Right ventricle myocardium superior (tissue), 1 donor: ENCODE data around the gene ZG16B. TPM values are rescaled to one million over a fixed set of nuclear protein-coding genes. Genes with fewer than 3 reads are reported as not detected.

ENCODE experiments used
- ATAC-seq: fragments of 200-7000 bp; cut with Tn5 transposase; one replicate; pipeline ENCODE4 v1.9.1; 2020; ENCODE audit warnings: mild to moderate bottlenecking; ENCODE audit not compliant: poor library complexity
- DNase-seq: peaks from one replicate; pipeline ENCODE4 v3.0.0-alpha.2; 2020
- intact Hi-C: fragments of 100-400 bp; cut with DNase I; formaldehyde crosslinking; loops from one replicate; pipeline ENCODE4 v1.11.2; 2022
- long read RNA-seq: library from polyadenylated mRNA; unstranded; transcript quantifications from one replicate; pipeline ENCODE4 v2.0.0, GENCODE V29; 2021
- total RNA-seq: library from RNA; stranded (reverse); fragmentation: NEBNext Ultra II Directional; extraction: Animal tissue kit (Norgen Biotek cat#: 25700); gene quantifications from one replicate; pipeline ENCODE4 v1.2.1, GENCODE V29; 2021
- donor health status: DM: no; HTN: yes; CAD: no; lungs with severe emphysema.

Gene ZG16B, protein sequence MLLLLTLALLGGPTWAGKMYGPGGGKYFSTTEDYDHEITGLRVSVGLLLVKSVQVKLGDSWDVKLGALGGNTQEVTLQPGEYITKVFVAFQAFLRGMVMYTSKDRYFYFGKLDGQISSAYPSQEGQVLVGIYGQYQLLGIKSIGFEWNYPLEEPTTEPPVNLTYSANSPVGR
- total RNA-seq: not detected
- long read RNA-seq: 0 reads

DNA sequence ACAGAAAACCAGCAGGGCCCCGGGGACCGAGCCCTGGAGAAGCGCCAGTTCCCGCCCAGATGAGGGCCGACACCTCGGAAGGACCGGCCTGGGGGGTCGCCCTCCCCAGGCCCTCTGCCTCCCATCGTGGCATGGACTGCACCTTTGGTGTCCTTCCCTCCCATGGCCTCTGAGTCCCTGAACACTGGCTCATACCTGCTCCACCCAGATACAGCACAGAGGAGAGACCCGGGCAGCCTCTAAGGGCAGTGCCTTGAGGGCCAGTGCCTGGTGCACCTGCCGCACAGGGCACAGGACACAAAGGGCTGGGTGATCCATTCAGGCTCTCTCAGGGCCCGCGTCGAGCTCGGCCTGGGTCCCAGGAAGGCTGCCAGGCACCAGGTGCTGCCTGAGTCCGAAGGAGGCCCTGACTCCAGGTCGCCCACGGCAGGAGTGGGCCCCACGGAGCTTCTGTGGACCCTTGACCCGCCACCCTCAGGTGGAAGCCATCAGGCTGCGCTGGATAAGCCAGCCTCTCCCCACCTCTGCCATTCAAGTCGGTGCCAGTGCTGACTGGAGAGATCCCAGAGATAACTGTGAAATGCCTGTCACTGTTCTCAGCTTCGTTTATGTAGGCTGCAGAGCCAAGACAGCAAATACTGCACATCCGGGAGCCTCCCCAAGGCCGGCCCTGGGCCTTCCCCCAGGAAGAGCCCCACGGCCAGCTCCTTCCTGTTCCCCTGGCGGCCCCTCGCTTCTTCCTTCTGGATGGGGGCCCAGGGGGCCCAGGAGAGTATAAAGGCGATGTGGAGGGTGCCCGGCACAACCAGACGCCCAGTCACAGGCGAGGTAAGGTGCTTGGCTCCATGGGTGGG lies at the start of gene ZG16B:
TSS of gene ZG16B (plus strand) at position 803 of the 854 bp plus-strand sequence. CDS start 139 bp downstream, outside the sequence.
- intact Hi-C loops: no loop called here
- ATAC-seq (peak; percentile 12), DNase-seq (peak; percentile 24)

DNA sequence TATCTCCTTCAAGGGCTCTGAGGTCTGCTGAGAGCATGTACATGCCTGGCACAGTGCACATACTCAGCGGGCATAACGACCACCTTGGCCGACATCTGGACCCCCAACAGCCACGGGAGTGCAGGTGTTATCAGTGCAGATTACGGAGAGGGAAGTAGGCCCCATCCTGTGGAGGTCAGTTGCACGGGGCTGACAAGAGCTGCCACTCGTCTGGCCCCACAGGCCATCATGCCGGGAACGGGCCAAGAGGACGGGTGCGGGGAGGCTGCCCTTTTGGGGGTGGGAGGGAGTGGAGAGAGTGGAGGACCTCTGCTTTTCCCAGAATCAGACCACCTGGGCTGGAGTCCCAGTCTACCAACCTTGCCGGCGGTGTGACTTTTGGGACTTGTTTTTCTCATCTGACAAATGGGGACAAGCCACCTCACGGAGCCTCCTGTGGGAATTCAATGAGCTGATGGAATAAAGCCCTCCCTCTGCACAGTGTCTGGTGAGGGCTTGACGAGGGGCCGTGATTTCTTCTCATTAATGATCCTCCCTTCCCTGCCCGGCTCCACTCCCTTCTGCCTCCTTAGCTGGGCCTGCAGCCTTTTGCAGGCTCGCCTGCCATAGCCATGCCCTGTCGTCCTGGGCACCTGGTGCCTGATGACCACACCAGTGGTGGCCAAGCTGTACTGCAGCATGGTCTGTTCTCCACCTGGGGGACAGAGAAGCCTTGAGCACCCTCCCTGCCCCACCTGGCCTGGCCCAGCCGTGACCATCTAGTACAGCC lies 47.3 kb upstream of the ZG16B start:
- DNase-seq (peak; percentile 13), ATAC-seq (no peak)
- intact Hi-C loops: no loop called here

DNA sequence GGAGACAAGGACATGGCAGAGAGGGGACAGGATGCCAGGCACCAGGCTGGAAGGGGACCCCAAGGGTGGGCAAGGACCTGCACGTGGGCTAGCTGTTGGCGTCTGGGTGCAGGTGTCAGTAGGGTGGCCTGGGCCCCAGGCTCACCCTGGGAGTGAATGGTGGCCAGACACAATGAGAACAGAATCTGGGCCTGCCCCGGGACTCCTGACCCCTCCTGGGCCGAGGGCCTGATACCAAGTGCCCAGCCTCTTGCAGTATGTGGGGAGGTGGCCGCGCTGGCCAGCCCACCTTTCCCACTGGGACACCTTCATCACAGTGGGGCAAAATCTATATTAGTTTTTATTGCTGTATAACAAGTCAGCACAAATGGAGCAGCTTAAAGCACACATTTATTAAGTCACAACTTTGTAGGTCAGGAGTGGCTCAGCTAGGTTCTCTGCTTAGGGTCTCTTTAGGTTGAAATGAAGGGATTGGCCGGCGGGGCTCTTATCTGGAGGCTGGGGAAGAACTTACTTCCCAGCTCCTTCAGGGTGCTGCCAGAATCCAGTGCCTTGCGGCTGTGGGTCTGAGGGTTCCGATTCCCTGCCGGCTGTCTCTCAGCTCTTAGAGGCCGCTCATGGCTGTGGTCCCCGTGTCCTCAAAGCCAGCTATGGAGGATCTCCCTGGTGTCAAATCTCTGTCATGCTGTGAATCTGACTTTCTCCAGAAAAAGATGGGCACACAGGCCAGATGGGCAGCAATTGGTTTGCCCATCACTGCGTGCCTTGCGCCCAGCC lies 46.3 kb upstream of the ZG16B start:
- intact Hi-C loops: no loop called here
- peak; percentile 19 for DNase-seq

DNA sequence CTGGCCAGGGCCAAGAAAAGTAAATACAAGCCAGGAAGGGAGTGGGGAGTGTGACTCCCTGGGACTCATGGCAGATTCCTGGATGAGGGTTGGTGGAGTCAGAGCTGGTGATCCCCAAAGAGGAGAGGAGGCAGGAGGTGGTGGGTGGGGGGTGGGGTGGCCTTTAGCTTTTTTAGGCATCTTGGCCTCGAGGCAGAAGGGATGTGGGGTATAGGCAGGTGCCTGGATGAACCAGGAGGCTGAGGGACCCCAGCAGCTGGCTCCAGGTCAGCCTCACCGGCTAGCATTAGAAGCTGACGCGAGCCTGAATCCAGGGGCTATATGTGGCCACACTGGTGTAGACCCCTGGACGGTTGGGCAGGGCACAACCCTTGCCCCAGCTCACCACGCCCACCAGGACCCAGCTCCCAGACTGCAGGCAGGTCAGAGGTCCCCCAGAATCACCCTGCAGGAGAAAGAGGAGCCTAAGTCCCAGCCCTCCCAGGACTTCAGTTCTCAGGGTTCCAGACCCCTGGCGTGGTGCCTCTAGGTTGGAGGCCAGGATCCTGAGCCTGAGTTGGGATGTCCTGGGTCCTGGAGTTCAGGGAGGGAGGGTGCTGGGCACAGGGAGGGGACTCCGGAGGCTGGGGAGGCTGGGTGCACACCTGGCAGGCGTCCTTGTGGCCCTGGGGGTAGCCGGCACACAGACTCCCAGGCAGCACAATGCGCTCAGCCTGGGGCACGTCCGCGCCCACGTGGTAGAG lies 45.6 kb upstream of the ZG16B start:
- intact Hi-C loops: no loop called here
- DNase-seq: peak; percentile 17
- ATAC-seq: no peak

More for the DNA sequence above, 46.3 kb upstream of the ZG16B start:
- no peak for ATAC-seq

DNA sequence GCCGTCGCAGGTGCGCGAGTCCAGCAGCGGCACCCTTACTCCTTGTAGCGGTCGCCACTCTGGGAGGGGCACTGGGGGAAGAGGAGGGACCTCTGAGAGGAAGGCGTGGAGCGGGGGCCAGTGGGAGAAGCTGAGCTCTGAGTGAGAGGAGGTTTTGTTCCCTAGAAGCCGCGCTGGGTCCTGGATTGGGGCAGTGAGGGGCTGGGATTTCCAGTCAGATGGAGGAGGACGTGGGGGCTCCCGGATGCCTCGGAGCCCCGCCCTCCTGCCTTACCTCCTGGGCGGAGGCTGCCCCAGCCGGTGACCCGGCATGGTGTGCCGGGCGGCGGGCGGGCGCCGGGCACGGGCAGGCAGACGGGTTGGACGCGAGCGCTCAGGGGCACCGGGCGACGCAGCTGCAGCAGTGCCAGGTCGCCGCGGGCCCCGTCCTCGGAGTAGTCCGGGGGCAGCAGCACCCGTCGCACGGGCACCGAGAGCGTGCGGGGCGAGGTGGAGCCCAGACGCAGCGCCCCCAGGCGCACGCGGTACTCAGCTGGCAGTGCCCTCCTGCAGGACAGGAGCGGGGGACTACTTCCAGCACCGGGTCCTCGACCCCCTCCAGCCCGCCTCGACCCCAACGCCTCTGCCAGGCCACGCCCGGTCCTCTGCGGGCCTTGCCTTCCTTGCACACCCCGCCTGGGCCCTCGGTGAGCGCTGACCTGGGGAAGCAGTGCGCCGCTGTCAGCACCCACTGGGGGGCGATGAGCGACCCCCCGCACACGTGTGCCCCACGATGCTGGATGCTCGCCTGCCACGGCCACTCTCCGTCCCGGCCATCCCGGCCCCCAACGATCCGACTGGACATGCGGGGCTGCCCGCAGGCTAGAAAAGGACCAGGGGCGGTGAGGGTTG lies 44.8 kb upstream of the ZG16B start:
- peak; percentile 35 for DNase-seq
- intact Hi-C loops: no loop called here
- ATAC-seq: peak; percentile 24

DNA sequence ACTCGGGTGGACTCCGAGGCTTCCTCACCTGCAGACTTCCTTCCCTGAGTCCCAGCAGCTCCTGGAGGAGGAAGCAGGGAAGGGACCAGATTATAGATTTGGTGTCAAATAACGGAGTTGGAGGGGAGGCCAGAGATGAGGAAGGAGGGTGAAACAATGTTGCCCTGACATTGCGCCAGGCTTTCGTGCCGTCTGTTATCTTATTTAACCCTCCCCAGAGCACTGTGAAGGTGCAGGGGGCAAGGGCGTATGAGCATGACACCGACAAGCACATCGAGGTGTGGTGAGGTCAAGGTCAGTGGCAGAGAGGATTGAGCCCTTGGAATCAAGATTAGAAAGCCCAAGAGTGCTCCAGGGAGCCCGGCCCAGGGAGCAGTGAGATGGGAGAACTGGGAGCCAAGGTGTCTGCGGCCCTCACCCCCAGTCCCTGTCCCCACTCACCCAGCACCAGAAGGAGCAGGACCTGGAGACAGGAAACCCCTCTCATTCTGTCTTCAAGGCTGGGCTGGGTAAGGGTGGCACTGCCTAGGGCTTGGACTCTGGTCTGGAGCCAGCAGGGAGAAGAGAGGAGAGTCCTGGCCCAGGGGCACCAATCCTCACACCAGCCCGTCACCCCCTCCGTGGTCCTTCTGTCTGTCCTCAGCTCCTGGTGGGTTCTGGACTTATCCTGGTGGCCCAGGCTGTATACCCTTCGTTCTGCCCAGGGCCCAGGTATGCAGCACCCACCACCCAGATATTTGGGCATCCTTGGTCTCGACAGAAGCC lies 43.9 kb upstream of the ZG16B start:
- intact Hi-C loops: no loop called here
- ATAC-seq (no peak), DNase-seq (peak; percentile 17)

DNA sequence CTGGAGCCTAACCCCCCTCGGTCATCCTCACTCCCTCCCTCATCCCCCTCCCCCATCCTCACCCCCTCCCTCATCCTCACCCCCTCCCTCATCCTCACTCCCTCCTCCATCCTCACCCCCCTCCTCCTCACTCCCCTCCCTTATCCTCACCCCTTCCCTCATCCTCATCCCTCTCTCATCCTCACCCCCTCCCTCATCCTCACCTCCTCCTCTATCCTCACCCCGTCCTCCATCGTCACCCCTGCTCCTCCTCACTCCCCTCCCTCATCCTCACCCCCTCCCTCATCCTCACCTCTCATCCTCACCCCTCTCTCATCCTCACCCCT lies 43.3 kb upstream of the ZG16B start:
- no peak for DNase-seq
- intact Hi-C loops: no loop called here
- ATAC-seq: no peak

DNA sequence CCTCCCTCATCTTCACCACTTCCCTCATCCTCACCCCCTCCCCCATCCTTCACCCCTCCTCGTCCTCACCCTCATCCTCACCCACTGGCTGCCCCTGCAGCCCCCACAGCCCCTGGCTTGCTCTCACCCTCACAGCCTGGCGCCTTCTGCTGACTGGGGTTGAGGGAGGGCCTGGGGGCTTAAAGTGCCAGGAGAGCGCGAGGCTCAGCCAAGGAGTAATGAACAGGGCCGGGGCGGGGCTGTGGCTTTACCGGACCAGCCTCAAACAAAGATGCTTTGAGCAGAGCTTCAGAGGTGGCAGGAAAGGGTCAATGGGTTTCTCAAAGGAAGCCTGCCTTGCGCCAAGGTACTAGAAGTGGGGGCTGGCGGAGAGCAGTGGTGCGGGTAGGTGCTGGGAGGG lies 42.7 kb upstream of the ZG16B start, which contains the start of gene PRSS33:
TSS of gene PRSS33 (minus strand) at position 155 of the 400 bp plus-strand sequence. CDS start 1,013 bp downstream, outside the sequence.
- DNase-seq (peak; percentile 29), ATAC-seq (no peak)
- intact Hi-C loops: no loop called here

DNA sequence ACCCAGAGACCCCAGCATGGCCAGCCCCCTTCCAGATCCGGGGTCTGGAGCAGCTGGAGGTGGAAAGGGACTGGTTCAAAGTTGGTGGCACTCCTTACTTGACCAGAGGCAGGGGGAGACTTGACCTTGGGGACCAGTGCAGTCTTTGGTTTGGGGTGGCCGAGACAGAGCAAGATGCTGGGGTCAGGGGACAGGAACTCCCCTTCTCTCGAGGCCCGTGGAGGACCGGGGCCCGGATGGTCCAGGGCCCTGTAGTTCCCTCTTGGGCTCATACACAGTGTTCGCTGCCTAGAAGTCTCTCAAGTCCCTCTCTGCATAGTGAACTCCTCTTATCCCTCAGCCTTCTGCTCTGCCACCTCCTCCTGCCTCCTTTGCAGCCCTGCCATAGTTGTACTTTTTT lies 42.1 kb upstream of the ZG16B start:
- intact Hi-C loops: no loop called here
- DNase-seq (peak; percentile 11), ATAC-seq (no peak)

DNA sequence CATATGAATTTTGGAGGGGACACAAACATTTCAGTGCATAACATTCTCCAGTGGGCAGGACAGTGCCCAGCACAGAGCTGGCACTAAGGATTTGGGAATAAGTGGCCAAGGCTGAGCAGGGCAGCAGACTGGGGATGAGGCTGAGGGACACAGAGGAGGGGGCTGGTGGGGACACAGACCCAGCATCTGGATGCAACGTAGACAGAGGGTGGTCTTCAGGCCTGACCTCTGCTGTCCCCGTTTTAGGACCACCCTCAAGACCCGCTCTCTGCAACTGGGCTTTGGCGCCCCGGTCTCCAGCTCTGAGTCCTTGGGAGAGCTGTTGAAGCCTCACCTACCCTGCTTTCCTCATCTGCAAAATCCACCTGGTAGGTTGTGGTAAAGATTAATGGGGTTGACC lies 39.5 kb upstream of the ZG16B start:
- ATAC-seq (no peak), DNase-seq (peak; percentile 20)
- intact Hi-C loops: no loop called here

DNA sequence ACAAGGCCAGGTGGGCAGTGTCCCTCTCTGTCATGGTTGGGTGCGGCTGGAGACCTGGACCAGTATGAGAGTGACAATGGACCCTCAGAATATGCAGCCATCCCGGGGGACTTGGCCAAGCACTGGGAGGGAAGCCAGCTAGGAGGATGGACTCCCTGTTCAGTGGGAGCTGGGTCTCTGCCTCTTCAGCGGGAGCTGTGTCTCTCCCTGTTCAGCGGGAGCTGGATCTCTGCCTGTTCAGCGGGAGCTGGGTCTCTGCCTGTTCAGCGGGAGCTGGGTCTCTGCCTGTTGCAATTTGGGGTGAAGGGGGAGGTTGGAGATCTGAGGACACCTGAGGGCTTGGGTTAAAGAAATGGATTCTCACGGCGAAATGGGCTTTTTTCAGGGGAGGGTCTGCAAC lies 38.9 kb upstream of the ZG16B start:
- peak; percentile 21 for DNase-seq
- intact Hi-C loops: no loop called here
- ATAC-seq: no peak

DNA sequence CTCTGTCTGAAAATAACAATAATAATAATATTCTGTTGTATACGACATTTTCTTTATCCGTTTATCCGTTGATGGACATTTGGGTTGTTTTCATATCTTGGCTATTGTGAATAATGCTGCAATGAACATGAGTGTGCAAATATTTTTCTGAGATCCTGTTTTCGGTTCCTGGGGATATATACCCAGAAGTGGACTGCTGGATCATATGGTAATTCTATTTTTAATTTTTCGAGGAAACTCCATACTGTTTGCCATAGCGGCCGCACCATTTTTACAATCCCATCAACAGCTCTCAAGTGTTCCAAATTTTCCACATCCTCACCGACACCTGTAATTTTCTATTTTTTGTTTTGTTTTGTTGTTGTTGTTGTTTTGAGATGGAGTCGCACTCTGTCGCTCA lies 37.2 kb upstream of the ZG16B start:
- DNase-seq (no peak), ATAC-seq (no peak)
- intact Hi-C loops: no loop called here

DNA sequence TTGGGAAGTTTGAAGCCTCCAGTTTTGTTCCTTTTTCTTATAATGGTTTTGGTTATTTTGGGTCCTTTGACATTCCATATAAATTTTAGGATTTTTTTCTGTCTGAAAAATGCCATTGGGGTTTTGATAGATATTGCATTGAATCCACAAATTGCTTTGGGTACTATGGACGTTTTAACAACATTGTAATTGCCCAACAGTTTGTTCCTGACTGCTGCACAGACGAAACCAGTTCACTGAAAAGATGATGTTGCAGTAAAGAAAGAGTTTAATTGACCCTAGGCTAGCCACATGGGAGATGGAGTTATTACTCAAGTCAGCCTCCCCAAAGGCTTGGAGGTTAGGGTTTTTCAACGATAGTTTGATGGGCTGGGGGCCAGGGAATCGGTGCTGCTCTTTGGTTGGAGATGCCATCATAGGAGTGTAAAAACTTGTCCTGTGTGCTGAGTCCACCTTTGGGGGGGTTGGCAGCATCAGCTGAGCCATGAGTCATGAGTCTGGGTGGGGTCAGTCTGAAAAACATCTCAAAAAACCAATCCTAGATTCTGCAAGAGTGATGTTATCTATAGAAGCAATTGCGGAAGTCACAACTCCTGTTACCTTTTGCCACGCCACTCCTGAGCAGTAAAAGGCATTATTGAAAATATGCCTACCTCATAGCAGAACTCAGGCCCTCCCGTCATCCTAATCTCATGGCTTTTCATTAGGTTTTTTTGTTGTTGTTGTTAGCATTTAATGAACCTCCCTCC lies 34.5 kb upstream of the ZG16B start:
- no peak for DNase-seq
- intact Hi-C loops: no loop called here
- no peak for ATAC-seq

DNA sequence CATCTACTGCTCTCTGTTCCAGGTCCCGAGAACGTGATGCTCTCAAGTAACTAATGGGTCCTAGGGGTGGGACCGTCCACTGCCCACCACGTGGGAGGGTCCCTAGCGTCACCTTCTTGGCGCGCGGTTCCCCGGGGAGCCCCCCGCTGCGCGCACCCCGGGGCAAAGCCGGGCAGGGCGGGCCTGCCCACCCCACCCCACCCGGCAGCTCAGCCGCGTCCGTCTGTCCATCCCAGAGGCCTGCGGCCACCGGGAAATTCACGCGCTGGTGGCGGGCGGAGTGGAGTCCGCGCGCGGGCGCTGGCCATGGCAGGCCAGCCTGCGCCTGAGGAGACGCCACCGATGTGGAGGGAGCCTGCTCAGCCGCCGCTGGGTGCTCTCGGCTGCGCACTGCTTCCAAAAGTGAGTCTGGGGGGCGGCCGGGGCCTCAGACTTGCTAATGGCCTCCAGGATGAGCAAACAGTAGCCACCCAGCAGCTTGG lies 31.3 kb upstream of the ZG16B start:
- ATAC-seq (no peak), DNase-seq (peak; percentile 33)
- intact Hi-C loops: no loop called here

DNA sequence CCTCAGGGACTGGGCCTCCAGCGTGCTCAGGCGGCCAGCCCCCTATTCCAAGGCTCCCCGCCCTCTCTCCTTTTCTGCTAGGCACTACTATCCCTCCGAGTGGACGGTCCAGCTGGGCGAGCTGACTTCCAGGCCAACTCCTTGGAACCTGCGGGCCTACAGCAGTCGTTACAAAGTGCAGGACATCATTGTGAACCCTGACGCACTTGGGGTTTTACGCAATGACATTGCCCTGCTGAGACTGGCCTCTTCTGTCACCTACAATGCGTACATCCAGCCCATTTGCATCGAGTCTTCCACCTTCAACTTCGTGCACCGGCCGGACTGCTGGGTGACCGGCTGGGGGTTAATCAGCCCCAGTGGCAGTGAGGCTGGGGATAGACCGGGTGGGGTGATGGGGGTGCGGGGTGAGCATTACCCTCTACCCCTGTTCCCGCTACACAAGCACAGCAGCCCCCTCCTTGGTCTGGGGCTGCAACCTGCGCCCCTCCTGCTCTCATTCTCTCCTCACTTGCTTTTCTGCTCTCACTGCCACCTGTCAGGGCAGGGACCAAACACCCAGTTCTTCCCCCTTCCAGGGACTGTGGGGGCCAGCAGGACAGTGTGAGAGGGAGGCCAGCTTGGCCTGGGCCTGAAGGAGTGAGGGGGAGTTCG lies 30.8 kb upstream of the ZG16B start:
- ATAC-seq (no peak), DNase-seq (peak; percentile 5)
- intact Hi-C loops: no loop called here
